ENCODE data around the gene HACD3.

Gene HACD3

GRCh38 chr15:65530318-65531111 is at the start of gene HACD3:
HACD3 (plus strand) TSS chr15:65530463; CDS start chr15:65530632, 169 bp downstream.
- no peaks in the 10 kb centered on the region for H3K27me3 Mint-ChIP-seq
- peaks cover 29% of the 10 kb centered on the region for H3K36me3 Mint-ChIP-seq (ENCODE audit: low read depth)
- DNase-seq = peak; percentile 95
- H3K27ac Mint-ChIP-seq = peak within 1 kb of the TSS; percentile 91
- H3K4me1 Mint-ChIP-seq (ENCODE audit: low read depth) = peaks cover 36% of the 10 kb centered on the region
- no peaks in the 10 kb centered on the region for H3K9me3 Mint-ChIP-seq
- peak within 1 kb of the TSS; percentile 87 for H3K4me3 Mint-ChIP-seq

- DNase-seq = no peak
- Mint-ChIP-seq H3K4me3 (no peak overlapping the region), H3K27me3 (no peaks in the 10 kb centered on the region), H3K9me3 (no peaks in the 10 kb centered on the region), H3K36me3 (ENCODE audit: low read depth) (peaks cover 79% of the 10 kb centered on the region), H3K4me1 (ENCODE audit: low read depth) (no peaks in the 10 kb centered on the region), H3K27ac (no peak overlapping the region)
Observed at GRCh38 chr15:65484876-65485275, 45.4 kb upstream of the HACD3 start.

GRCh38 chr15:65494076-65494475 is 36.2 kb upstream of the HACD3 start:
- Mint-ChIP-seq H3K27me3 (no peaks in the 10 kb centered on the region), H3K9me3 (no peaks in the 10 kb centered on the region), H3K4me3 (no peak overlapping the region), H3K27ac (no peak overlapping the region), H3K4me1 (ENCODE audit: low read depth) (peaks cover 4% of the 10 kb centered on the region), H3K36me3 (ENCODE audit: low read depth) (peaks cover 74% of the 10 kb centered on the region)
- DNase-seq = no peak

- Mint-ChIP-seq H3K27ac (peak overlapping the region; percentile 2), H3K27me3 (no peaks in the 10 kb centered on the region), H3K4me1 (ENCODE audit: low read depth) (peaks cover 29% of the 10 kb centered on the region), H3K4me3 (no peak overlapping the region), H3K36me3 (ENCODE audit: low read depth) (peaks cover 82% of the 10 kb centered on the region), H3K9me3 (no peaks in the 10 kb centered on the region)
- DNase-seq = no peak
Observed at GRCh38 chr15:65509321-65509720, 20.9 kb upstream of the HACD3 start.

GRCh38 chr15:65512189-65512588 is 18.1 kb upstream of the HACD3 start:
- no peaks in the 10 kb centered on the region for H3K27me3 Mint-ChIP-seq
- no peak for DNase-seq
- no peak overlapping the region for H3K4me3 Mint-ChIP-seq
- peaks cover 90% of the 10 kb centered on the region for H3K36me3 Mint-ChIP-seq (ENCODE audit: low read depth)
- H3K27ac Mint-ChIP-seq = peak overlapping the region; percentile 67
- no peaks in the 10 kb centered on the region for H3K9me3 Mint-ChIP-seq
- peaks cover 50% of the 10 kb centered on the region for H3K4me1 Mint-ChIP-seq (ENCODE audit: low read depth)

GRCh38 chr15:65512807-65513416 is 17.4 kb upstream of the HACD3 start:
- H3K4me3 Mint-ChIP-seq = peak overlapping the region; percentile 8
- peaks cover 52% of the 10 kb centered on the region for H3K4me1 Mint-ChIP-seq (ENCODE audit: low read depth)
- H3K27ac Mint-ChIP-seq = peak overlapping the region; percentile 67
- DNase-seq = no peak
- H3K9me3 Mint-ChIP-seq = no peaks in the 10 kb centered on the region
- peaks cover 85% of the 10 kb centered on the region for H3K36me3 Mint-ChIP-seq (ENCODE audit: low read depth)
- no peaks in the 10 kb centered on the region for H3K27me3 Mint-ChIP-seq

GRCh38 chr15:65516997-65517865 is 13.0 kb upstream of the HACD3 start, which contains the start of gene DPP8:
DPP8 (minus strand) TSS chr15:65517689; CDS start chr15:65512553, 5,136 bp downstream.
- peak; percentile 98 for DNase-seq
- Mint-ChIP-seq H3K4me3 (peak within 1 kb of the TSS; percentile 95), H3K27me3 (no peaks in the 10 kb centered on the region), H3K4me1 (ENCODE audit: low read depth) (peaks cover 40% of the 10 kb centered on the region), H3K36me3 (ENCODE audit: low read depth) (peaks cover 46% of the 10 kb centered on the region), H3K27ac (peak within 1 kb of the TSS; percentile 96), H3K9me3 (no peaks in the 10 kb centered on the region)

- H3K27ac Mint-ChIP-seq = peak overlapping the region; percentile 96
- H3K4me1 Mint-ChIP-seq (ENCODE audit: low read depth) = peaks cover 34% of the 10 kb centered on the region
- H3K27me3 Mint-ChIP-seq = no peaks in the 10 kb centered on the region
- peaks cover 40% of the 10 kb centered on the region for H3K36me3 Mint-ChIP-seq (ENCODE audit: low read depth)
- DNase-seq = no peak
- no peaks in the 10 kb centered on the region for H3K9me3 Mint-ChIP-seq
- H3K4me3 Mint-ChIP-seq = peak overlapping the region; percentile 95
Observed at GRCh38 chr15:65517866-65518207, 12.4 kb upstream of the HACD3 start.

- peaks cover 32% of the 10 kb centered on the region for H3K36me3 Mint-ChIP-seq (ENCODE audit: low read depth)
- no peaks in the 10 kb centered on the region for H3K9me3 Mint-ChIP-seq
- no peak overlapping the region for H3K4me3 Mint-ChIP-seq
- H3K4me1 Mint-ChIP-seq (ENCODE audit: low read depth) = peaks cover 29% of the 10 kb centered on the region
- H3K27me3 Mint-ChIP-seq = no peaks in the 10 kb centered on the region
- DNase-seq = no peak
- H3K27ac Mint-ChIP-seq = no peak overlapping the region
Observed at GRCh38 chr15:65518633-65519285, 11.5 kb upstream of the HACD3 start.

GRCh38 chr15:65521350-65521749 is 8.9 kb upstream of the HACD3 start:
- DNase-seq = no peak
- Mint-ChIP-seq H3K9me3 (no peaks in the 10 kb centered on the region), H3K4me3 (no peak overlapping the region), H3K27ac (no peak overlapping the region), H3K4me1 (ENCODE audit: low read depth) (peaks cover 7% of the 10 kb centered on the region), H3K36me3 (ENCODE audit: low read depth) (peaks cover 9% of the 10 kb centered on the region), H3K27me3 (no peaks in the 10 kb centered on the region)

- H3K27me3 Mint-ChIP-seq = no peaks in the 10 kb centered on the region
- no peaks in the 10 kb centered on the region for H3K4me1 Mint-ChIP-seq (ENCODE audit: low read depth)
- no peak overlapping the region for H3K27ac Mint-ChIP-seq
- H3K36me3 Mint-ChIP-seq (ENCODE audit: low read depth) = no peaks in the 10 kb centered on the region
- H3K4me3 Mint-ChIP-seq = no peak overlapping the region
- H3K9me3 Mint-ChIP-seq = no peaks in the 10 kb centered on the region
- no peak for DNase-seq
Observed at GRCh38 chr15:65524226-65524625, 6.0 kb upstream of the HACD3 start.

GRCh38 chr15:65525622-65526021 is 4.6 kb upstream of the HACD3 start:
- Mint-ChIP-seq H3K36me3 (ENCODE audit: low read depth) (no peaks in the 10 kb centered on the region), H3K27me3 (no peaks in the 10 kb centered on the region), H3K27ac (no peak overlapping the region), H3K9me3 (no peaks in the 10 kb centered on the region), H3K4me3 (no peak overlapping the region), H3K4me1 (ENCODE audit: low read depth) (peaks cover 6% of the 10 kb centered on the region)
- no peak for DNase-seq

- no peaks in the 10 kb centered on the region for H3K27me3 Mint-ChIP-seq
- no peak overlapping the region for H3K4me3 Mint-ChIP-seq
- no peak overlapping the region for H3K27ac Mint-ChIP-seq
- peaks cover 24% of the 10 kb centered on the region for H3K4me1 Mint-ChIP-seq (ENCODE audit: low read depth)
- no peak for DNase-seq
- H3K9me3 Mint-ChIP-seq = no peaks in the 10 kb centered on the region
- H3K36me3 Mint-ChIP-seq (ENCODE audit: low read depth) = peaks cover 16% of the 10 kb centered on the region
Observed at GRCh38 chr15:65528461-65529060, 1.7 kb upstream of the HACD3 start.

Measured in activated T-cell treated with anti-CD3 and anti-CD28 coated beads, Interleukin-2, amount 50 U/mL, for 24 hours (primary cell).